GM21447 (cell line): Measurements from ENCODE around the gene FBXW7.
A peak's percentile ranks its signal among the peaks of the same experiment; 100 is the strongest.

Source experiments
- ATAC-seq: cut with Tn5 transposase; IDR thresholded peaks from one replicate; pipeline ENCODE4 v1.9.1; 2021; ENCODE audit not compliant: unreplicated experiment

FBXW7 gene

DNA sequence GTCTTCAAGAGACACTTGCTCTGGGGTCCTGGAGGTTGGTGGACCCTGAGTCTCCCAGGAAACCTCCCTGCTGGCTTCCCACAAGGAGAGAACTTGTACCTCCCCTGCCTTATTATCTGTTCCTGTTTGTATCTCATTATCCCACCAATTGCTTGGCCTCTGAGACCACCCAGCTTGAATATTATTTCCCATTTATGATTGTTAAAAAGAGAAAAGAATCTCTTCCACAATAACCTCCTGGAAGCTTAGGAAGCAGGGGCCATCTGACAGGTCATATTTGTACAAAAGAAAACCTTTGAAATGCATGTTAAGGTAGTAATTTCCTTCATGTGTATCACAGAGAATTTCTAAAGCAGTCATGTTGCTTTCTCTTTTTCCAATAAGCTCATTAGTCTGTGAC, 239.5 kb downstream of the FBXW7 start:
- ATAC-seq, result no peak

DNA sequence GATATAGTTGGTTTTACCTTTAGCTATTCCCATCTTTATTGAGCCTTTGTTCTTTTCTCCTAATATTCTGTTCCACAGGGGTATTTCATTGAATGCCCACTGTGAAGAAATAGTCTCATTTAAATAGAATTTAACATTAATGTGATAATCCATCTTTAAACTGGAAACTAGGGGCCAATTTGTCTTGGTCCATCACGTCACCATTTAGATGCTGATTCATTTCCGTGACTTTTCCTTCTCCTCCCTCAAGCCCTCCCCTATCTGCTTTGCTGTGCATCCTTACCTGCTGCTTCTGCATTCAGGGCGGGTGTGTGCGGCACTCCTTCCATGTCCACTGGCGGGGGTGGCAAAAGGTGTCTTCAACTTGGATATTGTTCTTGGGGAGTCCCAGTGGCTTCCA, 241.1 kb downstream of the FBXW7 start:
- no peak for ATAC-seq

DNA sequence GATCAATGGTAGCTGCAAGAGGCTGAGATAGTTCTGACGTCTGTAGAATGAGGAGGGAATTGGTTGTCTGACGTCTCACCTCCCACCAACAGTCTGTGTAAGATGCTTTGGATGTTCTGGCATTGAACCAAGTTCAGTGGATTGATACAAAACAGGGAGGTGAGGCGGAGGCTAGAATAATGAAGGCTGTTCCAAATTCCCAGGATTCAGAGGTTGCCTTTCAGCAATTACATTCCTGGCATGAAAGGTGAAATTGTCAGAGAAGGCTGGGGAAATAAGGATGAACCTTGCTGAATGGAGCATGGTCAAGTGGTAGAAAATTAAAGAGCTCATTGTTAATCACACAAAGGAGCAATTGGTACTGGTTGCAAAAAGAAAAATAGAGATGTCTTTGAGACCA, 241.6 kb downstream of the FBXW7 start:
- ATAC-seq, result no peak

DNA sequence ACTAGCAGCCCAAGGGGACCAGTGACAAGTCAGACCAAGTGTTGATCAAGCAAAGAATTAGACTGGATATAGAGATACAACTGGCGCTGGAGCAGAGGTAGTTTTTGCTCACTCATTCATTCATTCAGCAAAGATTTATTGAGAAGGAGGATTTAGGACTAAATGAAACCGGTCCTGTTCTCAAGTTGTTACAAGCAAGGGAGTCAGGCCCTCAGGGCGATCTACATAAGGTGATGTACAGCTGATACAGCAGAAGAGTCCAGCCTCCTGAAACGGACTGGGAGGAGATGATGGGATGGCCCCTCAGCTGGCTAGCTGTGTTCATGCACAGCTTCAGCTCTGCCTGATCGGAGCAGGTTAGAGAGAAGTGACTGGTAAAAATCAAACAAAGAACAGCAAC, 242.4 kb downstream of the FBXW7 start:
- no peak for ATAC-seq

DNA sequence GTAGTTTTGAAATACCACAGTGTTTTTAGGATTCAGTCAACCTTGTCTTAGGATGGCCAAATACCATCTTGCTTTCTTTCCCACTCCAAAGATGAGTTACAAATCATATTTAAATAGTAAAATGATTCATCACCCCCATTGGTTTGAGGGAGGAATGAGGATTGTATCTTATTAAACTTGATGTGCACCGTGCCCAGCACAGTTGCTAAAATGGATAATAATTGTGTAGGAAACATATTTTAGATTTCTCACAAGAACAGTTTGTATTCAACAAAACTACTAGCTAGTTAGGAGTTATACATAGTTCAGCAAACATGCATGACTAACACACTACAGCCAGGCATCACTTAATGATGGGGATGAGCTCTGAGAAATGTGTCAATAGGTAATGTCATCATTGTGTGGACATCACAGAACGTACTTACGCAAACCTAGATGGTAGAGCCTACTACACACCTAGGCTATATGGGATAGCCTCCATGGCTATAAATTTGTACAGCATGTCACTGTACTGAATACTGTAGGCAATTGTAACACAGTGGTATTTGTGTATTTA, 245.4 kb downstream of the FBXW7 start:
- no peak for ATAC-seq

DNA sequence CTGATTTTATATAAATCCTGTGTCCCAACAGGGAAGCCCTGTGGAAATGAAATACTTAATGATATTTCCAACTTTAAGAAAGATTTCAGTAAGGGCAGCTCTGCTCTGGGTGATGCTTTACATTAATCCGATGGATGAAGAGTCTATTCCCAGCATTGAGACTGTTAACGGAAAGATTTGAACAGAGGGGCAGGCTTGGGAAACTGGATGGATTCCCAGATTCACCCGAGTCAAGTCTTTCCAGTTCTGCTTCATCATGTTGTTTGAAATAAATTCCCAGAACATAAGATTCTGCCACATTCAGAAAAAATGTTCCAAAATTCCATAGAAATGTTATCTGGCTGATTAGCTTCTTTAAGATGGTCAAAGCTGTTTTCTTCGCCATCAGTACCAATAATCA, 246.0 kb downstream of the FBXW7 start:
- ATAC-seq, result no peak

DNA sequence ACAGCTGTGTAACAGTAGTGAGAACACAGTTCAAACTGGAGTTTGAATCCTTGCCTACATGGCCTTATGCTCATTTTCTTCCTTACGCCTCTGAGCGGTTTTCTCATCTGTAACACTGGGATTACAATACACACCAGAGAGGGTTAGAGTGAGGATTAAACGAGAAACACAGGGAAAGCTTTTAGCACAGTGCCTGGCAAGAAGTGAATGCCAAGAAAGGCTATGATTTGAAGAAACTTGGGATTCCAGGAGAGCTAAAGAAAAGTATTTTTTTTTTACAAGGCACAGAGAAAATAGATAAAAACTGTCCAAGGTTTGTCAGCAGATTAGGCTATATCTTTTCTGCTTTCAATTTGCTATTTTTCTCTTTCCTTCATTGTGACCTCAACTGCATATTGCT, 246.4 kb downstream of the FBXW7 start:
- ATAC-seq, result no peak

DNA sequence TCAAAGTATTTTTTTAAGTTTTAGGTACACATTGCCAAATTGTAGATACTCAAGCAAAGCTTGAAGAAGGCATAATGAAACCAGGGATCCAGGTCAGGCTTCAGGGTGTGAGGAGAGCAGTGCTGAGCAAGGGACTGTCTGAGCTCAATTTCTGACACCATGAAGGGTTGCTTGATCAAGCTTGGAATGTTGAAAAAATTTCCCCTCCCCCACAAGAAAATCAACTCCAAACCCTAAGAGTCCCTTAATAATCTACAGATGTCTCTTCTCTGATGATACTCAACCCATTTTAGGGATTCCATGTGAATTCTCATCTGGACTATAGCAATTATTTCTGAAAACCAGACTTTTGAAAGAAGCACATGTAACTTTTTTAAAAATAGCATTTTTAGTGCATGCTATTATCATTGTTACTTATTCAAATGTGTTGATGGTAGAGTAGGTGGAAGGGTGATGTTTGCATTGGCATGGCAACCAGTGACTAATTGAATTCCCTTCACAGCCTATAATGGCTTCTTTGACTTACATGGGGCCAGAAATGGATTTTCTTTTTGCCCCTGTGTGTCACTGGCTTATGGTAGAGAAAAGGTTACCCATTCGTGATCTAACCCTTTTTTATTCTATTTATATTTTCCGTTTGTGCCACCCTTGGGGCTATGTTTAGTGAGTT, 252.0 kb downstream of the FBXW7 start:
- ATAC-seq, result no peak

DNA sequence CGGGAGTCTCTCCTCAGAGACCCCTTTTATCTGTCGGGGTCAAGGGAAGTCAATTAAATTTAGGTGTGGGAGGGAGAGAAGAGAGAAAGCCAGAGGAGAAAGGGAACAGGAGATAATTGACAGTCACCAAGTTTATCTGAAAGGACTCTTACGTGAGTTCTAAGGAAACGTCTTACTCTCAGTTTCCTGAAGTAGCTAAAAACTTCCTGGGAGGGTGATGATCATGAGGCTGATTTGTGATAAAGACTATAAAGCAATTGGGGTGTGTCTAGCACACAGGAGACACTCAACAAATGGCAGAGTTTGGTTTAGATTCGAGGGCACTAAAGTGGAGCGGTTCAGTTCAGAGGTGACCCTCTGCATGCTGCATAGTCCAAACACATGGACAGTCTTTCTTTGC, 254.1 kb downstream of the FBXW7 start:
- ATAC-seq, result no peak

DNA sequence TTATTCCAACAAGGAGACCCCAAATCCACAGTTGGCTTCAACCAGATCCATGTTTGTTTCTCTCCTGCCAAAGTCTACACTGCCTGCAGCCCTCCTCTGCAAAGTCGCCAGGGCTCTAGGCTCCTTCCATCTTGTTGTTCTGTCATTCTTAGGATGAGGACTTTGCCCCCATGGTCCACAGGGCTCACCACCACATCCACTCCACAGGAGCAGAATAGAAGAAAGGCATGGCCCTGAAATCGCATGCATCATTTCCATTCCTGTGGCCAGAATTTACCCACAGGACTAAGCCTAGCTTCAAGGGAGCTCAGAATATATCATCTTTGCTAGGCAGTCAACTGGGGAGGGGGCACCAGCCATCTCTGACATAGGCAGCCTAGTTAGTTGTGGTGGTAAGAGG, 254.7 kb downstream of the FBXW7 start:
- ATAC-seq, result no peak

DNA sequence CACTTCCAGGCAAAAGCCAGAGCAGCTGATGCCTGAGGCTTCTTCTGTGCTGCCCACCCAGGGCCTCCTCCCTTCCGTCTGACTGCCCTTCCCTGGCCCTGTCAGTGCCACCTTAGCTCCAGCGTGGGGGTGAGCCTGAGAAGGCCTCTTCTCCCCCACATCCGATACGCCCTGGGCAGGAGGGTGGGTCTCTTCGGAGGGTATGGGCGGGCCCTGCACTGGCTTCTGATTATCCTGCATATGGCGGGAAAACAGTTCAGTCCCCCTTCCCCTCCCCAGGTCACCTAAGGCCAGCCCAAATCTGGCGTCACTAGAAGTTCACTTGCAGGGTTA, 256.7 kb downstream of the FBXW7 start:
- no peak for ATAC-seq

DNA sequence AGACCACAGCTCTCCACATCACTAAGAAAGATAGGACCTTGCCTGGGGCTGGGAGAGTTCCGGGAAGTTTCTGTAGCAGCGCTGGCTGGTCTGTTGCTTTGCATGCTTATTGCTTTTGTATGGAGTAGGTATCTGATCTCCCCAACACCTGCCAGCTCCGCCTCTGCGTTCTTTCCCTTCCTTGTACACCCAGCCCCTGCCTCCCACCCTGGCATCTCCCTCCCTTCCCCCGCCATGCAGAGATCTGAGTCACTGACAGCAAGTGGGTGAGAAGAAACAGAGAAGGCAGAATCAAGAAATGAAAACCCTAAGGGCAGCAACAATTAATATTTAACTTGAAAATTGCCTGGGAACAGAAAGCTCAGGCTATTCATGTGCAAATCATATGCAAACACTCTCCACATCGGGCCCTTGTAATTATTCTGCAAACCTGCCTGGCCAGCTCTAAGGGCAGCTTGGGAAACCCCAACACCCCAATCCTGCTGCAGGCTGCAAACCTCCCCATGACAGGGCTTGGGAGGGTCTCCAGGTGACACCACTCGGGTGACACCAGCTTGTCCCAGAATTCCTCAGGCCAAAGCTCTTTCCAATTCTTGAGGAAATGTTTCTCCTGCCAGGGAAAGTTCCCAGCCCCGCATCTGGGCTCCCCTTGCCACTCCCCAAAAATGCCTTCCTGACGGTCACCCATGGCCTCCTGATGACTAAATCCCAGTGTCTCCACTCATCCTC, 257.2 kb downstream of the FBXW7 start:
- peak; percentile 82 for ATAC-seq

DNA sequence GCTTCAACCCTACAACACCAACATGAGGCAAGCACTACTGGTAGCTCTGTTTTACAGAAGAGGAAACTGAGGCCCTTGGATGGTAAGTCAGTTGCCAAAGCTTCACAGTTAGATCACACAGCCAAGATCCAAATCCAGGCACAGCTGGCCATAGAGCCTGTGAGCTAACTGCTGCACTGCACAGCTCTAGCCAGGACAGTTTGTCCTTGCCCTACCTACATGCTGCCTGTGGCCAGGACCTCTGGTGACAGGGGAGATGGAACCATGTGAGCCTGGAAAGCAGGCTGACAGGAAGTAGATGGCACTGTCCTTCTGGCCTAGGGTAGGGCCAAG, 257.8 kb downstream of the FBXW7 start:
- peak; percentile 29 for ATAC-seq

DNA sequence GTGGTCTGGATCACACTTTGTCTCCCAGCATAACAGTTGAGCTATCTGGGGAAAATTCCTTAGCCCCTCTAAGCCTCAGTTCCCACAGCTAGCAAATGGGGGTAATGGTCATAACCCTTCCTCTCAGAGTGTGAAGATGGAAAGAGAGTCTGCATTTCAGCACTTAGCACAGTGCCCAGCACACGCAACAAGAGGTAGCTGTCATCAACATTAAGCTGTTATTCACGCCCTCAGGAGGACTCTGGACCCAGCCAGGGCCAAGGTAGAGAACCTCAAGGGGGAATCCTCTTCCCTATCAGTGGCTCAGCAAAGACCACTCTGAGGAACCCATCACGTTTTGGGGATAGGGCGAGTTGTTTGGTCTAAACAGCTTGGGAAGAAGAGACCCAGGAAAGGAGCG, 258.6 kb downstream of the FBXW7 start:
- ATAC-seq, result no peak

DNA sequence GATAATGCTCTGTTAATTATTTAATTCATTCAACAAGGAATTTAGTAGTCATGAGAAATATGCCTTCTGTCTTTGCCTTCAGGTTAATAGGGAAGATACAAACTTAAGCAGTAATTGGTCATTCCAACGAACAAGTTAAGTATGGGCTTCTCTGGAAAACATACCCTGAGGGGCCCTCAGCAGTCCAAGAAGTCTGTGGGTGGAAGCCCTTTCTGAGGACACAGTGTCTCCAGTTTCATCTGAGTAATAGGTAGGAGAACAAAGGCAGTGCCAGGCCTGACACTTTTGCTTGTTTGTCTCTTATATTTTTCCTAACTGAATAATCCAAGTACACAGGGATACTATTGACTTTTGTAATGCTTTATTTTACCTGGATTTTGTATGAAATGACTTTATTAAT, 262.5 kb downstream of the FBXW7 start:
- ATAC-seq, result no peak
